KMS-11 (cell line): ENCODE data around the gene LIAS.

Experiments used
- H2AFZ ChIP-seq: fragments of 200-600 bp; sonication (generic); 2 replicates; pipeline ENCODE4 v1.6.1; 2016; ENCODE audit warnings: antibody characterized with exemption, mixed run types, low read depth
- H3K27ac ChIP-seq: fragments of 200-600 bp; sonication (generic); 2 replicates; pipeline ENCODE4 v1.6.1; 2016; ENCODE audit warnings: mild to moderate bottlenecking, mixed run types
- H3K27me3 ChIP-seq: fragments of 200-600 bp; sonication (generic); 2 replicates; pipeline ENCODE4 v1.6.1; 2017; ENCODE audit warnings: mild to moderate bottlenecking, low read depth, mixed run types, moderate library complexity; ENCODE audit not compliant: insufficient read depth
- H3K36me3 ChIP-seq: fragments of 200-600 bp; sonication (generic); 2 replicates; pipeline ENCODE4 v1.6.1; 2017; ENCODE audit warnings: mild to moderate bottlenecking, mixed run types; ENCODE audit not compliant: insufficient read depth
- H3K4me1 ChIP-seq: fragments of 200-600 bp; sonication (generic); 2 replicates; pipeline ENCODE4 v1.6.1; 2016; ENCODE audit warnings: mild to moderate bottlenecking, low read depth, mixed run types; ENCODE audit not compliant: poor library complexity, severe bottlenecking
- H3K4me2 ChIP-seq: fragments of 200-600 bp; sonication (generic); 2 replicates; pipeline ENCODE4 v1.7.0; 2016; ENCODE audit warnings: mild to moderate bottlenecking, mixed run types
- H3K4me3 ChIP-seq: fragments of 200-600 bp; sonication (generic); IDR thresholded peaks from 2 replicates; pipeline ENCODE4 v1.6.1; 2017; ENCODE audit warnings: low read depth, low read length, mixed read lengths; ENCODE audit not compliant: insufficient read depth
- H3K79me2 ChIP-seq: fragments of 200-600 bp; sonication (generic); 2 replicates; pipeline ENCODE4 v1.6.1; 2016; ENCODE audit warnings: low read depth, mixed run types; ENCODE audit not compliant: insufficient read depth
- H3K9ac ChIP-seq: fragments of 200-600 bp; sonication (generic); 2 replicates; pipeline ENCODE4 v1.6.1; 2016; ENCODE audit warnings: mild to moderate bottlenecking, mixed run types
- H4K20me1 ChIP-seq: fragments of 200-600 bp; sonication (generic); 2 replicates; pipeline ENCODE4 v1.6.1; 2016; ENCODE audit warnings: mild to moderate bottlenecking, mixed run types; ENCODE audit not compliant: insufficient read depth
- CTCF ChIP-seq: fragments of 200-600 bp; sonication (generic); conservative IDR thresholded peaks from 2 replicates; pipeline ENCODE4 v1.6.1; 2017; ENCODE audit warnings: low read depth, mild to moderate bottlenecking, antibody characterized with exemption, low read length, moderate library complexity, mixed read lengths

Gene LIAS

GRCh38 chr4:39527296-39528060 lies 68.6 kb downstream of the LIAS start, which contains the start of gene UGDH:
UGDH (minus strand) TSS chr4:39527439; CDS start chr4:39521512, 5,927 bp downstream.
- Histone ChIP-seq H3K79me2 (0 out of 2 replicates have a peak, but pooled peaks cover 5% of the 10 kb centered on the region), H3K4me3 (peak within 1 kb of the TSS; percentile 58), H3K36me3 (no peaks in the 10 kb centered on the region), H4K20me1 (no peaks in the 10 kb centered on the region), H3K4me2 (peak within 1 kb of the TSS; percentile 79), H3K9ac (peak within 1 kb of the TSS; percentile 74), H3K27me3 (no peaks in the 10 kb centered on the region), H3K4me1 (peaks cover 4% of the 10 kb centered on the region), H2AFZ (peak within 1 kb of the TSS; percentile 83), H3K27ac (peak within 1 kb of the TSS; percentile 18; the same call in 1 of the 2 replicates)
- TF ChIP-seq CTCF = no peak

- TF ChIP-seq CTCF = no peak
- Histone ChIP-seq H3K36me3 (no peaks in the 10 kb centered on the region), H3K4me3 (peak overlapping the region; percentile 25), H3K79me2 (0 out of 2 replicates have a peak, but pooled peaks cover 5% of the 10 kb centered on the region), H3K4me2 (peak overlapping the region; percentile 38; the same call in 1 of the 2 replicates), H4K20me1 (no peaks in the 10 kb centered on the region), H3K4me1 (peaks cover 4% of the 10 kb centered on the region), H3K27me3 (no peaks in the 10 kb centered on the region), H3K9ac (peak overlapping the region; percentile 74), H2AFZ (peak overlapping the region; percentile 83), H3K27ac (peak overlapping the region; percentile 18; the same call in 1 of the 2 replicates)
These were observed 69.2 kb downstream of the LIAS start for GRCh38 chr4:39528061-39528465.
